H9 (cell line): Measurements from ENCODE around the gene PITPNM3. TPM values are rescaled to one million over a fixed set of nuclear protein-coding genes. Genes with fewer than 3 reads are reported as not detected.

Experiments
- DNase-seq: peaks from one replicate; pipeline ENCODE4 v3.0.0-alpha.2; 2017
- H2AFZ ChIP-seq: one replicate; pipeline ENCODE4 v1.6.1; 2013; ENCODE audit warnings: mild to moderate bottlenecking, low read length, control low read depth, moderate library complexity
- H2AK5ac ChIP-seq: 2 replicates; pipeline ENCODE4 v1.6.1; 2013; ENCODE audit warnings: low read length, control low read depth, mixed read lengths; ENCODE audit not compliant: insufficient read length
- H2BK120ac ChIP-seq: one replicate; pipeline ENCODE4 v1.6.1; 2013; ENCODE audit warnings: low read depth, mild to moderate bottlenecking, low read length, control low read depth, inconsistent platforms; ENCODE audit not compliant: poor library complexity, severe bottlenecking
- H2BK12ac ChIP-seq: 2 replicates; pipeline ENCODE4 v1.6.1; 2013; ENCODE audit warnings: low read length, control low read depth, mixed read lengths, low read depth; ENCODE audit not compliant: insufficient read length
- H2BK15ac ChIP-seq: 2 replicates; pipeline ENCODE4 v1.6.1; 2013; ENCODE audit warnings: low read depth, low read length, control low read depth
- H2BK20ac ChIP-seq: one replicate; pipeline ENCODE4 v1.6.1; 2013; ENCODE audit warnings: low read depth, mild to moderate bottlenecking, low read length, control low read depth, inconsistent platforms; ENCODE audit not compliant: poor library complexity, severe bottlenecking
- H2BK5ac ChIP-seq: 2 replicates; pipeline ENCODE4 v1.6.1; 2013; ENCODE audit warnings: low read length, control low read depth, mixed read lengths; ENCODE audit not compliant: insufficient read length
- H3K14ac ChIP-seq: 2 replicates; pipeline ENCODE4 v1.6.1; 2013; ENCODE audit warnings: low read length, control low read depth; ENCODE audit not compliant: insufficient read depth
- H3K18ac ChIP-seq: 2 replicates; pipeline ENCODE4 v1.6.1; 2013; ENCODE audit warnings: low read depth, mild to moderate bottlenecking, mixed read lengths, low read length, control low read depth; ENCODE audit not compliant: insufficient read length
- H3K23ac ChIP-seq: 2 replicates; pipeline ENCODE4 v1.6.1; 2013; ENCODE audit warnings: low read length, control low read depth, mixed read lengths, low read depth; ENCODE audit not compliant: insufficient read length
- H3K23me2 ChIP-seq: 2 replicates; pipeline ENCODE4 v1.6.1; 2013; ENCODE audit warnings: low read depth, mild to moderate bottlenecking, mixed read lengths, low read length, control low read depth; ENCODE audit not compliant: insufficient read length, poor library complexity, severe bottlenecking
- H3K27ac ChIP-seq: 2 replicates; pipeline ENCODE4 v1.5.1; 2013; ENCODE audit warnings: low read length, control low read depth, mixed read lengths, low read depth; ENCODE audit not compliant: insufficient read length
- H3K27me3 ChIP-seq: 2 replicates; pipeline ENCODE4 v1.6.1; 2013; ENCODE audit warnings: low read length, control low read depth, inconsistent platforms; ENCODE audit not compliant: insufficient read depth
- H3K4ac ChIP-seq: 2 replicates; pipeline ENCODE4 v1.6.1; 2013; ENCODE audit warnings: low read depth, mild to moderate bottlenecking, control low read depth, inconsistent platforms, low read length, moderate library complexity
- H3K4me1 ChIP-seq: 2 replicates; pipeline ENCODE4 v1.6.1; 2013; ENCODE audit warnings: low read length, control low read depth, inconsistent platforms; ENCODE audit not compliant: insufficient read depth
- H3K4me2 ChIP-seq: 2 replicates; pipeline ENCODE4 v1.6.1; 2013; ENCODE audit warnings: low read length, control low read depth, mixed read lengths; ENCODE audit not compliant: insufficient read length, insufficient read depth
- H3K56ac ChIP-seq: 2 replicates; pipeline ENCODE4 v1.6.1; 2013; ENCODE audit warnings: low read depth, mild to moderate bottlenecking, mixed read lengths, low read length, control low read depth; ENCODE audit not compliant: insufficient read length
- H3K79me1 ChIP-seq: 2 replicates; pipeline ENCODE4 v1.6.1; 2013; ENCODE audit warnings: low read depth, mild to moderate bottlenecking, moderate library complexity, low read length, control low read depth, inconsistent platforms; ENCODE audit not compliant: insufficient read depth, poor library complexity, severe bottlenecking
- H3K79me2 ChIP-seq: 2 replicates; pipeline ENCODE4 v1.6.1; 2013; ENCODE audit warnings: low read length, control low read depth, inconsistent platforms; ENCODE audit not compliant: insufficient read depth
- H3K9ac ChIP-seq: 2 replicates; pipeline ENCODE4 v1.6.1; 2013; ENCODE audit warnings: low read length, control low read depth, mixed read lengths; ENCODE audit not compliant: insufficient read length; ENCODE audit errors: extremely low read depth
- H3K9me3 ChIP-seq: one replicate; pipeline ENCODE4 v1.6.1; 2013; ENCODE audit warnings: low read depth, low read length, inconsistent platforms; ENCODE audit not compliant: control insufficient read depth
- H3T11ph ChIP-seq: one replicate; pipeline ENCODE4 v1.6.1; 2013; ENCODE audit warnings: mild to moderate bottlenecking, low read length, control low read depth, inconsistent platforms
- H4K20me1 ChIP-seq: one replicate; pipeline ENCODE4 v1.6.1; 2013; ENCODE audit not compliant: control insufficient read depth, insufficient read length, insufficient read depth
- H4K5ac ChIP-seq: 2 replicates; pipeline ENCODE4 v1.6.1; 2013; ENCODE audit warnings: low read depth, mild to moderate bottlenecking, mixed read lengths, low read length, control low read depth; ENCODE audit not compliant: insufficient read length
- H4K8ac ChIP-seq: replicated peaks from 2 replicates; pipeline ENCODE4 v1.6.1; 2013; ENCODE audit warnings: low read length, control low read depth, mixed read lengths, low read depth; ENCODE audit not compliant: insufficient read length
- H4K91ac ChIP-seq: 2 replicates; pipeline ENCODE4 v1.6.1; 2013; ENCODE audit warnings: low read depth, mild to moderate bottlenecking, moderate library complexity, mixed read lengths, low read length, control low read depth; ENCODE audit not compliant: insufficient read length
- H3K27ac Mint-ChIP-seq, 3 experiments: 2 replicates in 2 of 3; 3 replicates in 1 of 3; pipeline ENCODE4 v1.8.0; 2020 to 2021; ENCODE audit warnings: mixed read lengths in 3 of 3, mild to moderate bottlenecking in 1 of 3, moderate library complexity in 1 of 3
- H3K27me3 Mint-ChIP-seq: 2 replicates; pipeline ENCODE4 v1.8.0; 2021; ENCODE audit warnings: low read depth, mild to moderate bottlenecking, moderate library complexity, mixed read lengths
- H3K36me3 Mint-ChIP-seq, 3 experiments: 2 replicates in 2 of 3; 3 replicates in 1 of 3; pipeline ENCODE4 v1.8.0; 2020 to 2021; ENCODE audit warnings: low read depth in 3 of 3, mixed read lengths in 3 of 3; ENCODE audit not compliant: insufficient read depth in 1 of 3
- H3K4me1 Mint-ChIP-seq, 2 experiments: 2 replicates each; pipeline ENCODE4 v1.8.0; 2020; ENCODE audit warnings: mixed read lengths in 2 of 2
- H3K4me3 Mint-ChIP-seq, 2 experiments: 2 replicates in 1 of 2; 3 replicates in 1 of 2; pipeline ENCODE4 v1.8.0; 2020 to 2021; ENCODE audit warnings: mild to moderate bottlenecking in 2 of 2, mixed read lengths in 2 of 2, moderate library complexity in 1 of 2
- H3K9me3 Mint-ChIP-seq, 2 experiments: 2 replicates in 1 of 2; 3 replicates in 1 of 2; pipeline ENCODE4 v1.8.0; 2020; ENCODE audit warnings: mild to moderate bottlenecking in 2 of 2, mixed read lengths in 2 of 2, moderate library complexity in 1 of 2
- WGBS: extraction: QIAGEN DNeasy Blood & Tissue Kit; methylation state at CpG from one replicate; pipeline ENCODE4 v1.1.7; 2013; ENCODE audit warnings: missing lambda C conversion rate, low lambda C conversion rate, mixed read lengths; ENCODE audit not compliant: insufficient read length; ENCODE audit errors: extremely low coverage; 5-methylcytosine and 5-hydroxymethylcytosine counted together
- total RNA-seq: library from RNA; stranded (reverse); gene quantifications from 2 replicates; pipeline ENCODE4 v1.2.1, GENCODE V29; 2021
- TF ChIP-seq, protein P1 (sequence below): fragments of 200-600 bp; sonication (generic); conservative IDR thresholded peaks from 3 replicates; pipeline ENCODE4 v1.8.0; 2021; ENCODE audit warnings: antibody characterized with exemption, mild to moderate bottlenecking

The PITPNM3 gene
- total RNA-seq, 1 experiment from 2014 or later: 3.4 TPM

- H3K14ac ChIP-seq: no peak overlapping the region
- H3K27ac Mint-ChIP-seq: no peak overlapping the region; a peak in 1 of 7 replicates
- no peak overlapping the region for H2BK20ac ChIP-seq
- H2BK12ac ChIP-seq: no peak overlapping the region
- no peak overlapping the region for H2AFZ ChIP-seq
- H4K20me1 ChIP-seq: peaks cover 1% of the 10 kb centered on the region
- H3K79me2 ChIP-seq: no peaks in the 10 kb centered on the region
- H4K5ac ChIP-seq: no peak overlapping the region
- H3K23ac ChIP-seq: no peak overlapping the region
- H3K27me3 Mint-ChIP-seq: no peaks in the 10 kb centered on the region
- H2AK5ac ChIP-seq: no peak overlapping the region
- H2BK5ac ChIP-seq: no peak overlapping the region
- H3K4me3 Mint-ChIP-seq: no peak overlapping the region
- no peak overlapping the region for H3K4ac ChIP-seq
- no peaks in the 10 kb centered on the region for H3K79me1 ChIP-seq
- peaks cover 0 to 6% (median 3%) of the 10 kb centered on the region in 3 experiments; a peak in 5 of 7 replicates for H3K36me3 Mint-ChIP-seq
- H3K9me3 Mint-ChIP-seq: peaks cover 0 to 4% of the 10 kb centered on the region in 2 experiments; a peak in 2 of 5 replicates
- no peak overlapping the region for H3K4me2 ChIP-seq
- H3K4me1 ChIP-seq: 0 out of 2 replicates have a peak, but pooled peaks cover 2% of the 10 kb centered on the region
- no peaks in the 10 kb centered on the region for H3K9me3 ChIP-seq
- TF ChIP-seq, protein P1, sequence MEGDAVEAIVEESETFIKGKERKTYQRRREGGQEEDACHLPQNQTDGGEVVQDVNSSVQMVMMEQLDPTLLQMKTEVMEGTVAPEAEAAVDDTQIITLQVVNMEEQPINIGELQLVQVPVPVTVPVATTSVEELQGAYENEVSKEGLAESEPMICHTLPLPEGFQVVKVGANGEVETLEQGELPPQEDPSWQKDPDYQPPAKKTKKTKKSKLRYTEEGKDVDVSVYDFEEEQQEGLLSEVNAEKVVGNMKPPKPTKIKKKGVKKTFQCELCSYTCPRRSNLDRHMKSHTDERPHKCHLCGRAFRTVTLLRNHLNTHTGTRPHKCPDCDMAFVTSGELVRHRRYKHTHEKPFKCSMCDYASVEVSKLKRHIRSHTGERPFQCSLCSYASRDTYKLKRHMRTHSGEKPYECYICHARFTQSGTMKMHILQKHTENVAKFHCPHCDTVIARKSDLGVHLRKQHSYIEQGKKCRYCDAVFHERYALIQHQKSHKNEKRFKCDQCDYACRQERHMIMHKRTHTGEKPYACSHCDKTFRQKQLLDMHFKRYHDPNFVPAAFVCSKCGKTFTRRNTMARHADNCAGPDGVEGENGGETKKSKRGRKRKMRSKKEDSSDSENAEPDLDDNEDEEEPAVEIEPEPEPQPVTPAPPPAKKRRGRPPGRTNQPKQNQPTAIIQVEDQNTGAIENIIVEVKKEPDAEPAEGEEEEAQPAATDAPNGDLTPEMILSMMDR: no peak
- no peak overlapping the region for H3K27ac ChIP-seq
- peak; percentile 76 for DNase-seq
- H4K8ac ChIP-seq: no peak overlapping the region
- no peaks in the 10 kb centered on the region for H3K23me2 ChIP-seq
- no peak overlapping the region for H2BK120ac ChIP-seq
- no peak overlapping the region for H4K91ac ChIP-seq
- H3K4me1 Mint-ChIP-seq: peaks cover 5 to 16% of the 10 kb centered on the region in 2 experiments
- H3K18ac ChIP-seq: no peak overlapping the region
- WGBS: no CpG with 5 or more reads among the region's 3 CpGs
- no peak overlapping the region for H3K56ac ChIP-seq
- H3K27me3 ChIP-seq: no peaks in the 10 kb centered on the region
- no peak overlapping the region for H3T11ph ChIP-seq
- H3K9ac ChIP-seq: no peak overlapping the region
- no peak overlapping the region for H2BK15ac ChIP-seq
Measured at GRCh38 chr17:6523330-6523729, 33.0 kb downstream of the PITPNM3 start.
